IMR-90 (cell line): Measurements from ENCODE around the gene RNPEPL1.

ENCODE experiments used
- CHD1 ChIP-seq: IDR thresholded peaks from 2 replicates; pipeline ENCODE4 v1.6.1; 2012; ENCODE audit warnings: low read depth, low read length, improper control_type of control experiment
- MAFK ChIP-seq: IDR thresholded peaks from 2 replicates; pipeline ENCODE4 v1.6.1; 2012; ENCODE audit warnings: low read depth, low read length, improper control_type of control experiment
- MXI1 ChIP-seq: IDR thresholded peaks from 2 replicates; pipeline ENCODE4 v1.6.1; 2012; ENCODE audit warnings: low read depth, mild to moderate bottlenecking, low read length, moderate library complexity, borderline replicate concordance
- NFE2L2 ChIP-seq: fragments of 150-350 bp; IDR thresholded peaks from 2 replicates; pipeline ENCODE4 v1.6.1; 2016; ENCODE audit warnings: low read depth, mild to moderate bottlenecking, low read length
- POLR2A ChIP-seq: IDR thresholded peaks from 2 replicates; pipeline ENCODE4 v1.6.1; 2012; ENCODE audit warnings: mild to moderate bottlenecking, low read depth, low read length
- RAD21 ChIP-seq: IDR thresholded peaks from 2 replicates; pipeline ENCODE4 v1.6.1; 2012; ENCODE audit warnings: low read length, improper control_type of control experiment
- TF ChIP-seq, protein P1 (sequence below): conservative IDR thresholded peaks from 2 replicates; pipeline ENCODE4 v1.5.1; 2012; ENCODE audit warnings: mild to moderate bottlenecking, low read depth, low read length, improper control_type of control experiment
- TF ChIP-seq, protein P2 (sequence below): fragments of 150-350 bp; IDR thresholded peaks from 2 replicates; pipeline ENCODE4 v1.6.1; 2016; ENCODE audit warnings: low read depth, mild to moderate bottlenecking, low read length, moderate library complexity, borderline replicate concordance

DNA sequence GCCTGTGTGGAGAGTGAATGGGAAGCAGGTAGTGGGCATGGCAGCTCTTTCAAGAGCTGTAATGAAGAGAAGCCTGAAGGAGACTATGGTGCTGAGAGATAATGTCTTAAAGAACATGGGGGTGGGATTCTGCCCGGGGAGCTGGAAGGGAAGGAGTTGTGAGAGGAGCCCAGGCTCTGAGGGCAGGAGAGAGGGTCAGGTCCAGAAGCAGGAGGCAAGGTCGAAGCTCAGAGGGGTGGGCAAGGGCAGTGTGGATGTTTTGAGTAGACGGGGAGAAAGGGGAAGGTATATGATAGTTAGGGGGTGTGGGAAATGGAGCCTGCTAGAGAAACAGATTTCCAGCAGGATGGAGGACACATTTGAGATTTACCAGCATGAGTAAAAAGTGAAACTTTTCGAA, 20.4 kb downstream of the RNPEPL1 start:
- TF ChIP-seq, protein P1, sequence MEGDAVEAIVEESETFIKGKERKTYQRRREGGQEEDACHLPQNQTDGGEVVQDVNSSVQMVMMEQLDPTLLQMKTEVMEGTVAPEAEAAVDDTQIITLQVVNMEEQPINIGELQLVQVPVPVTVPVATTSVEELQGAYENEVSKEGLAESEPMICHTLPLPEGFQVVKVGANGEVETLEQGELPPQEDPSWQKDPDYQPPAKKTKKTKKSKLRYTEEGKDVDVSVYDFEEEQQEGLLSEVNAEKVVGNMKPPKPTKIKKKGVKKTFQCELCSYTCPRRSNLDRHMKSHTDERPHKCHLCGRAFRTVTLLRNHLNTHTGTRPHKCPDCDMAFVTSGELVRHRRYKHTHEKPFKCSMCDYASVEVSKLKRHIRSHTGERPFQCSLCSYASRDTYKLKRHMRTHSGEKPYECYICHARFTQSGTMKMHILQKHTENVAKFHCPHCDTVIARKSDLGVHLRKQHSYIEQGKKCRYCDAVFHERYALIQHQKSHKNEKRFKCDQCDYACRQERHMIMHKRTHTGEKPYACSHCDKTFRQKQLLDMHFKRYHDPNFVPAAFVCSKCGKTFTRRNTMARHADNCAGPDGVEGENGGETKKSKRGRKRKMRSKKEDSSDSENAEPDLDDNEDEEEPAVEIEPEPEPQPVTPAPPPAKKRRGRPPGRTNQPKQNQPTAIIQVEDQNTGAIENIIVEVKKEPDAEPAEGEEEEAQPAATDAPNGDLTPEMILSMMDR: no peak
- TF ChIP-seq CHD1 (no peak), POLR2A (no peak), MXI1 (no peak), MAFK (no peak), RAD21 (no peak), NFE2L2 (no peak)
- TF ChIP-seq, protein P2, sequence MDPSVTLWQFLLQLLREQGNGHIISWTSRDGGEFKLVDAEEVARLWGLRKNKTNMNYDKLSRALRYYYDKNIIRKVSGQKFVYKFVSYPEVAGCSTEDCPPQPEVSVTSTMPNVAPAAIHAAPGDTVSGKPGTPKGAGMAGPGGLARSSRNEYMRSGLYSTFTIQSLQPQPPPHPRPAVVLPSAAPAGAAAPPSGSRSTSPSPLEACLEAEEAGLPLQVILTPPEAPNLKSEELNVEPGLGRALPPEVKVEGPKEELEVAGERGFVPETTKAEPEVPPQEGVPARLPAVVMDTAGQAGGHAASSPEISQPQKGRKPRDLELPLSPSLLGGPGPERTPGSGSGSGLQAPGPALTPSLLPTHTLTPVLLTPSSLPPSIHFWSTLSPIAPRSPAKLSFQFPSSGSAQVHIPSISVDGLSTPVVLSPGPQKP: no peak
